ENCODE data around the gene MT1E. TPM values are rescaled to one million over a fixed set of nuclear protein-coding genes. Genes with fewer than 3 reads are reported as not detected.
"Not testable (repeated sequence)": the region's sequence is repeated elsewhere in the genome, so short reads cannot be mapped to it uniquely, and the experiment has no call there.

MT1E gene
- total and polyA plus RNA-seq, 7 experiments from 2014 or later, result 0.45 to 166 (median 4.0) TPM; not detected in 1

GRCh38 chr16:56618138-56618537 is 7.4 kb upstream of the MT1E start:
- no peak overlapping the region for H3K4me3 ChIP-seq (ENCODE audit: low read length)
- Mint-ChIP-seq H3K27me3 (peaks cover 0 to 18% (median 4%) of the 10 kb centered on the region in 5 donors), H3K4me3 (peak overlapping the region in 9 of 10 donors; percentile 38 to 87 (median 78)), H3K9me3 (no peaks in the 10 kb centered on the region), H3K36me3 (no peaks in the 10 kb centered on the region), H3K27ac (no peak overlapping the region), H3K4me1 (peaks cover 0 to 43% (median 12%) of the 10 kb centered on the region in 7 donors)
- no peaks in the 10 kb centered on the region for H3K9me3 ChIP-seq (ENCODE audit: control insufficient read depth in 2 of 3, low read length in 3 of 3)
- peaks cover 0 to 7% of the 10 kb centered on the region in 2 donors for H3K4me1 ChIP-seq (ENCODE audit: control insufficient read depth in 2 of 2, insufficient read depth in 2 of 2, low read length in 2 of 2)
- no peak overlapping the region for H3K27ac ChIP-seq (ENCODE audit: low read depth, low read length)
- H3K36me3 ChIP-seq (ENCODE audit: control insufficient read depth in 2 of 3, insufficient read depth in 3 of 3, low read length in 3 of 3), result no peaks in the 10 kb centered on the region
- intact Hi-C loops (cut with micrococcal nuclease), result no loop called here
- CTCF ChIA-PET, result no interaction called here
- ATAC-seq, result no peak
- DNase-seq, result no peak
- no peaks in the 10 kb centered on the region for H3K27me3 ChIP-seq (ENCODE audit: control insufficient read depth in 2 of 2, insufficient read depth in 2 of 2, low read length in 2 of 2)
- POLR2A ChIA-PET, result interaction anchor here (0.9 kb wide), 1 partner anchor 102 kb away, joined by 4 read pairs; no protein-coding TSS in a partner anchor

- no peak overlapping the region for H3K4me3 ChIP-seq (ENCODE audit: low read length)
- H3K27me3 Mint-ChIP-seq, result peaks cover 0 to 24% (median 8%) of the 10 kb centered on the region in 5 donors
- ATAC-seq (no peak), DNase-seq (no peak)
- no peak overlapping the region for H3K27ac Mint-ChIP-seq
- peaks cover 7 to 29% (median 19%) of the 10 kb centered on the region in 7 donors for H3K4me1 Mint-ChIP-seq
- peaks cover 0 to 13% of the 10 kb centered on the region in 2 donors for H3K4me1 ChIP-seq (ENCODE audit: control insufficient read depth in 2 of 2, insufficient read depth in 2 of 2, low read length in 2 of 2)
- no peak overlapping the region for H3K27ac ChIP-seq (ENCODE audit: low read depth, low read length)
- H3K9me3 ChIP-seq (ENCODE audit: control insufficient read depth in 2 of 3, low read length in 3 of 3), result no peaks in the 10 kb centered on the region
- H3K36me3 ChIP-seq (ENCODE audit: control insufficient read depth in 2 of 3, insufficient read depth in 3 of 3, low read length in 3 of 3), result no peaks in the 10 kb centered on the region
- H3K9me3 Mint-ChIP-seq, result no peaks in the 10 kb centered on the region
- intact Hi-C loops (cut with micrococcal nuclease), result no loop called here
- H3K4me3 Mint-ChIP-seq, result no peak overlapping the region
- no peaks in the 10 kb centered on the region for H3K27me3 ChIP-seq (ENCODE audit: control insufficient read depth in 2 of 2, insufficient read depth in 2 of 2, low read length in 2 of 2)
- POLR2A ChIA-PET, result no interaction called here
- H3K36me3 Mint-ChIP-seq, result no peaks in the 10 kb centered on the region
- CTCF ChIA-PET, result interaction anchor here (1.0 kb wide), 1 partner anchor 15 kb away, joined by 3 read pairs; no protein-coding TSS in a partner anchor
These were observed 5.2 kb upstream of the MT1E start for GRCh38 chr16:56620339-56620897.

DNA sequence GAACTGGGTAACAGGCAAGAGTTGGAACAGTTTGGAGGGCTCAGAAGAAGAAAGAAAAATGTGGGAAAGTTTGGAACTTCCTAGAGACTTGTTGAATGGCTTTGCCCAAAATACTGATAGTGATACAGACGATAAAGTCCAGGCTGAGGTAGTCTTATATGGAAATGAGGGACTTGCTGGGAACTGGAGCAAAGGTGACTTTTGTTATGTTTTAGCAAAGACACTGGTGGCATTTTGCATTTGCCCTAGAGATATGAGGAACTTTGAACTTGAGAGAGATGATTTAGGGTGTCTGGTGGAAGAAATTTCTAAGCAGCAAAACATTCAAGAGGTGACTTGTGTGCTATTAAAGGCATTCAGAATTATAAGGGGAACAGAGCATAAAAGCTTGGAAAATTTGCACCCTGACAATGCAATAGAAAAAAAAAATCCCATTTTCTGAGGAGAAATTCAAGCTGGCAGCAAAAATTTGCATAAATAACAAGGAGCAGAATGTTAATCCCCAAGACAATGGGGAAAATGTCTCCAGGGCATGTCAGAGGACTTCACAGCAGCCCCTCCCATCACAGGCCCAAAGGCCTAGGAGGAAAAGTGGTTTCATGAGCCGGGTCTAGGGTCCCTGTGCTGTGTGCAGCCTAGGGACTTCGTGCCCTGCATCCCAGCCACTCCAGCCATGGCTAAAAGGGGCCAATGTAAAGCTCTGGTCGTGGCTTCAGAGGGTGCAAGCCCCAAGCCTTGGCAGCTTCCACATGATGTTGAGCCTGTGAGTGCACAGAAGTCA is 3.7 kb upstream of the MT1E start:
- intact Hi-C loops (cut with micrococcal nuclease); H3K9me3 Mint-ChIP-seq; H3K27ac ChIP-seq (ENCODE audit: low read depth, low read length); H3K4me3 Mint-ChIP-seq; H3K36me3 ChIP-seq (ENCODE audit: control insufficient read depth in 2 of 3, insufficient read depth in 3 of 3, low read length in 3 of 3); H3K9me3 ChIP-seq (ENCODE audit: control insufficient read depth in 2 of 3, low read length in 3 of 3); H3K4me3 ChIP-seq (ENCODE audit: low read length); DNase-seq; ATAC-seq; H3K27me3 ChIP-seq (ENCODE audit: control insufficient read depth in 2 of 2, insufficient read depth in 2 of 2, low read length in 2 of 2); CTCF ChIA-PET; H3K36me3 Mint-ChIP-seq: not testable (repeated sequence)
- H3K27ac Mint-ChIP-seq, result peak overlapping the region in 1 of 9 donors; percentile 3
- H3K27me3 Mint-ChIP-seq, result peaks cover 0 to 25% (median 8%) of the 10 kb centered on the region in 5 donors
- POLR2A ChIA-PET, result interaction anchor here (1.4 kb wide), 1 partner anchor 80 kb away, joined by 3 read pairs; no protein-coding TSS in a partner anchor
- H3K4me1 Mint-ChIP-seq, result peaks cover 13 to 34% (median 24%) of the 10 kb centered on the region in 7 donors
- H3K4me1 ChIP-seq (ENCODE audit: control insufficient read depth in 2 of 2, insufficient read depth in 2 of 2, low read length in 2 of 2), result peaks cover 0 to 21% of the 10 kb centered on the region in 2 donors

GRCh38 chr16:56623184-56623583 is 2.4 kb upstream of the MT1E start:
- intact Hi-C loops (cut with micrococcal nuclease); H3K27ac Mint-ChIP-seq; ATAC-seq: not testable (repeated sequence)

DNA sequence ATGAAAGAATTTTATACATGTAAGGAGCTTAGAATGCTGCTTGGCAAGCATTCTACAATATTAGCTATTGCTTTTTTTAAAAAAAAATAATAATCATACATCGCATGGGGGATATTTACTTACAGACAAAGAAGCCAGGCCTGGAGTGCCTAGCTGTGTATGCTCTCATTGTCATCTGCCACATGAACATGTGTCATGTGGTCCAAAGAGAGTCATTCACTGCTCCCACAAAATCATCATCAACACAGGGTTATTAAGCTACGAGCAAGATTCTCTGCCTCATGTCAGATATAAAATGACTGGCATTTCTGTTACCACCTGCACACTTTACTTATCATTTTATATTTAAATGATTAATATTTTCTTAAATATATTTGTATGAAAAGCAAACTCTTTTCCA is 1.9 kb upstream of the MT1E start:
- CTCF ChIA-PET, result interaction anchor here (1.0 to 1.5 kb wide), 2 partner anchors 15 to 20 kb away, joined by 3 to 5 read pairs; partner anchors contain the start of gene MT2A
- POLR2A ChIA-PET, result interaction anchor here (0.7 to 1.6 kb wide), 6 partner anchors 9 to 532 kb away, joined by 3 to 5 read pairs (median 4); partner anchors contain the start of genes MT1M and MT2A
- no peaks in the 10 kb centered on the region for H3K9me3 Mint-ChIP-seq
- no peak for DNase-seq
- peaks cover 0 to 17% (median 5%) of the 10 kb centered on the region in 5 donors for H3K27me3 Mint-ChIP-seq
- H3K9me3 ChIP-seq (ENCODE audit: control insufficient read depth in 2 of 3, low read length in 3 of 3), result no peaks in the 10 kb centered on the region
- H3K27ac Mint-ChIP-seq, result no peak overlapping the region
- H3K4me1 ChIP-seq (ENCODE audit: control insufficient read depth in 2 of 2, insufficient read depth in 2 of 2, low read length in 2 of 2), result peaks cover 0 to 13% of the 10 kb centered on the region in 2 donors
- peaks cover 11 to 25% (median 15%) of the 10 kb centered on the region in 7 donors for H3K4me1 Mint-ChIP-seq
- no peak overlapping the region for H3K27ac ChIP-seq (ENCODE audit: low read depth, low read length)
- peaks cover 0 to 2% (median 0%) of the 10 kb centered on the region in 5 donors for H3K36me3 Mint-ChIP-seq
- intact Hi-C loops (cut with micrococcal nuclease), result loop anchor here (2.0 kb wide), 1 partner anchor 19 kb away; no protein-coding TSS in a partner anchor
- no peak for ATAC-seq
- H3K4me3 ChIP-seq (ENCODE audit: low read length), result no peak overlapping the region
- no peaks in the 10 kb centered on the region for H3K27me3 ChIP-seq (ENCODE audit: control insufficient read depth in 2 of 2, insufficient read depth in 2 of 2, low read length in 2 of 2)
- H3K4me3 Mint-ChIP-seq, result no peak overlapping the region
- no peaks in the 10 kb centered on the region for H3K36me3 ChIP-seq (ENCODE audit: control insufficient read depth in 2 of 3, insufficient read depth in 3 of 3, low read length in 3 of 3)

More at GRCh38 chr16:56623184-56623583, 2.4 kb upstream of the MT1E start:
- H3K36me3 Mint-ChIP-seq; H3K9me3 ChIP-seq (ENCODE audit: control insufficient read depth in 2 of 3, low read length in 3 of 3); H3K27ac ChIP-seq (ENCODE audit: low read depth, low read length); H3K27me3 ChIP-seq (ENCODE audit: control insufficient read depth in 2 of 2, insufficient read depth in 2 of 2, low read length in 2 of 2); H3K36me3 ChIP-seq (ENCODE audit: control insufficient read depth in 2 of 3, insufficient read depth in 3 of 3, low read length in 3 of 3); H3K4me3 Mint-ChIP-seq; DNase-seq; H3K4me3 ChIP-seq (ENCODE audit: low read length); H3K9me3 Mint-ChIP-seq: not testable (repeated sequence)
- H3K4me1 ChIP-seq (ENCODE audit: control insufficient read depth in 2 of 2, insufficient read depth in 2 of 2, low read length in 2 of 2), result peaks cover 0 to 13% of the 10 kb centered on the region in 2 donors
- POLR2A ChIA-PET, result interaction anchor here (0.7 to 1.6 kb wide), 4 partner anchors 9 to 79 kb away, joined by 3 to 5 read pairs (median 4); partner anchors contain the start of genes MT1M and MT2A
- Mint-ChIP-seq H3K27me3 (peaks cover 0 to 21% (median 4%) of the 10 kb centered on the region in 5 donors), H3K4me1 (peaks cover 11 to 27% (median 15%) of the 10 kb centered on the region in 7 donors)
- CTCF ChIA-PET, result interaction anchor here (1.0 to 1.5 kb wide), 2 partner anchors 14 to 20 kb away, joined by 3 to 5 read pairs; partner anchors contain the start of gene MT2A

GRCh38 chr16:56625943-56626654 is 518 bp downstream of the MT1E start:
- no peak for DNase-seq
- peak; percentile 35 for ATAC-seq
- ChIA-PET CTCF (interaction anchor here (0.6 kb wide), 1 partner anchor 75 kb away, joined by 3 read pairs; no protein-coding TSS in a partner anchor), POLR2A (interaction anchor here (1.0 to 1.4 kb wide), 2 partner anchors 9 to 16 kb away, joined by 3 read pairs; no protein-coding TSS in a partner anchor)
- Mint-ChIP-seq H3K27me3 (peaks cover 13 to 20% (median 17%) of the 10 kb centered on the region in 5 donors), H3K4me1 (peaks cover 11 to 27% (median 15%) of the 10 kb centered on the region in 7 donors), H3K27ac (peak overlapping the region in 7 of 9 donors; percentile 33 to 95 (median 82)), H3K9me3 (no peaks in the 10 kb centered on the region), H3K36me3 (peaks cover 0 to 2% (median 0%) of the 10 kb centered on the region in 5 donors), H3K4me3 (peak overlapping the region; percentile 76 to 98 (median 89))
- H3K36me3 ChIP-seq (ENCODE audit: control insufficient read depth in 2 of 3, insufficient read depth in 3 of 3, low read length in 3 of 3), result no peaks in the 10 kb centered on the region
- H3K27ac ChIP-seq (ENCODE audit: low read depth, low read length), result no peak overlapping the region
- intact Hi-C loops (cut with micrococcal nuclease), result loop anchor here (1.0 to 5.0 kb wide), 5 partner anchors 9 to 56 kb away; partner anchors contain the start of genes MT2A (in 2 of the 2) and MT1X (in 1 of the 2)
- no peaks in the 10 kb centered on the region for H3K27me3 ChIP-seq (ENCODE audit: control insufficient read depth in 2 of 2, insufficient read depth in 2 of 2, low read length in 2 of 2)
- H3K9me3 ChIP-seq (ENCODE audit: control insufficient read depth in 2 of 3, low read length in 3 of 3), result no peaks in the 10 kb centered on the region
- H3K4me3 ChIP-seq (ENCODE audit: low read length), result peak overlapping the region; percentile 54
- H3K4me1 ChIP-seq (ENCODE audit: control insufficient read depth in 2 of 2, insufficient read depth in 2 of 2, low read length in 2 of 2), result peaks cover 0 to 13% of the 10 kb centered on the region in 2 donors
